ENCODE data around the gene CHAT. TPM values are rescaled to one million over a fixed set of nuclear protein-coding genes. Genes with fewer than 3 reads are reported as not detected.

The CHAT gene
- total RNA-seq, 1 experiment from 2014 or later = not detected

- H3K27me3 Mint-ChIP-seq (ENCODE audit: low read depth) = peaks cover 99% of the 10 kb centered on the region
- peak; percentile 16 for DNase-seq
- no peak overlapping the region for H2BK12ac ChIP-seq (ENCODE audit: insufficient read length, low read depth, low read length)
- no peak overlapping the region for H2AFZ ChIP-seq (ENCODE audit: low read length)
- H2AK5ac ChIP-seq (ENCODE audit: insufficient read length, low read length) = no peak overlapping the region
- H3K79me1 ChIP-seq (ENCODE audit: insufficient read depth, low read depth, low read length, poor library complexity, severe bottlenecking) = no peaks in the 10 kb centered on the region
- no peak overlapping the region for H4K5ac ChIP-seq (ENCODE audit: insufficient read length, low read depth, low read length)
- no peak overlapping the region for H3K4me3 Mint-ChIP-seq
- H3K27ac ChIP-seq (ENCODE audit: insufficient read length, low read depth, low read length) = no peak overlapping the region
- no peak overlapping the region for H3K9ac ChIP-seq (ENCODE audit: extremely low read depth, insufficient read length, low read length)
- no peak overlapping the region for H2BK120ac ChIP-seq (ENCODE audit: low read depth, low read length, poor library complexity, severe bottlenecking)
- no peaks in the 10 kb centered on the region; the same call in 1 of the 2 replicates for H3K4me1 ChIP-seq (ENCODE audit: insufficient read depth, low read length)
- H4K91ac ChIP-seq (ENCODE audit: insufficient read length, low read depth, low read length) = no peak overlapping the region
- H3K23ac ChIP-seq (ENCODE audit: insufficient read length, low read depth, low read length) = no peak overlapping the region
- H3K4me1 Mint-ChIP-seq = peaks cover 22 to 42% of the 10 kb centered on the region in 2 experiments
- peaks cover 0 to 7% of the 10 kb centered on the region in 2 experiments; a peak in 3 of 5 replicates for H3K9me3 Mint-ChIP-seq
- peaks cover 65% of the 10 kb centered on the region for H3K27me3 ChIP-seq (ENCODE audit: insufficient read depth, low read length)
- peaks cover 13% of the 10 kb centered on the region for H3K23me2 ChIP-seq (ENCODE audit: insufficient read length, low read depth, low read length, poor library complexity, severe bottlenecking)
- H3T11ph ChIP-seq (ENCODE audit: low read length) = no peak overlapping the region
- no peak overlapping the region for H3K18ac ChIP-seq (ENCODE audit: insufficient read length, low read depth, low read length)
- no peak overlapping the region for H3K27ac Mint-ChIP-seq
- H2BK5ac ChIP-seq (ENCODE audit: insufficient read length, low read length) = no peak overlapping the region
- no peaks in the 10 kb centered on the region; a peak in 1 of 7 replicates for H3K36me3 Mint-ChIP-seq (ENCODE audit: insufficient read depth in 1 of 3, low read depth in 3 of 3)
- H4K8ac ChIP-seq (replicated peaks; ENCODE audit: insufficient read length, low read depth, low read length) = no peak overlapping the region
- no peaks in the 10 kb centered on the region for H4K20me1 ChIP-seq (ENCODE audit: control insufficient read depth, insufficient read depth, insufficient read length)
- no peak for TF ChIP-seq CTCF (conservative IDR thresholded peaks at IDR 0.05)
- no peaks in the 10 kb centered on the region for H3K79me2 ChIP-seq (ENCODE audit: insufficient read depth, low read length)
- no peak overlapping the region for H3K4ac ChIP-seq (ENCODE audit: low read depth, low read length)
- no peak overlapping the region for H2BK15ac ChIP-seq (ENCODE audit: low read depth, low read length)
- no peak overlapping the region for H3K56ac ChIP-seq (ENCODE audit: insufficient read length, low read depth, low read length)
- H2BK20ac ChIP-seq (ENCODE audit: low read depth, low read length, poor library complexity, severe bottlenecking) = no peak overlapping the region
- no peaks in the 10 kb centered on the region for H3K9me3 ChIP-seq (ENCODE audit: control insufficient read depth, low read depth, low read length)
- H3K14ac ChIP-seq (ENCODE audit: insufficient read depth, low read length) = no peak overlapping the region
- no CpG with 5 or more reads among the region's 5 CpGs for WGBS (ENCODE audit: extremely low coverage, insufficient read length, low lambda C conversion rate)
- H3K4me2 ChIP-seq (ENCODE audit: insufficient read depth, insufficient read length, low read length) = no peak overlapping the region
Observed at GRCh38 chr10:49615213-49615612, 1.4 kb downstream of the CHAT start.
